Measurements from ENCODE around the gene HELZ2.
A peak's percentile ranks its signal among the peaks of the same experiment; 100 is the strongest.

The HELZ2 gene

GRCh38 chr20:63567386-63568169 is 6.5 kb downstream of the HELZ2 start:
- Histone ChIP-seq H3K4me2 (ENCODE audit: low read depth, low read length, poor library complexity, severe bottlenecking) (peak overlapping the region; percentile 71), H3K4me1 (ENCODE audit: insufficient read depth, low read length, poor library complexity, severe bottlenecking) (peaks cover 21% of the 10 kb centered on the region)

GRCh38 chr20:63567136-63567385 is 7.0 kb downstream of the HELZ2 start:
- Histone ChIP-seq H3K79me2 (ENCODE audit: insufficient read depth, low read length) (no peaks in the 10 kb centered on the region), H3K36me3 (ENCODE audit: insufficient read depth, low read length) (no peaks in the 10 kb centered on the region), H3K4me3 (ENCODE audit: low read length, poor library complexity, severe bottlenecking) (no peak overlapping the region), H3K27me3 (ENCODE audit: insufficient read depth, low read length, poor library complexity, severe bottlenecking) (peaks cover 4% of the 10 kb centered on the region), H4K20me1 (ENCODE audit: insufficient read depth, low read length, poor library complexity, severe bottlenecking) (peaks cover 13% of the 10 kb centered on the region), H2AFZ (ENCODE audit: low read length) (no peak overlapping the region), H3K9ac (ENCODE audit: low read depth, low read length, poor library complexity, severe bottlenecking) (no peak overlapping the region), H3F3A (ENCODE audit: low read depth) (no peaks in the 10 kb centered on the region), H3K9me2 (replicated peaks; ENCODE audit: low read depth, low read length) (no peaks in the 10 kb centered on the region), H3K4me2 (ENCODE audit: low read depth, low read length, poor library complexity, severe bottlenecking) (no peak overlapping the region), H3K4me1 (ENCODE audit: insufficient read depth, low read length, poor library complexity, severe bottlenecking) (peaks cover 21% of the 10 kb centered on the region), H3K9me3 (ENCODE audit: insufficient read depth, low read depth, low read length) (no peaks in the 10 kb centered on the region)
- TF ChIP-seq EZH2phosphoT487 (IDR thresholded peaks at IDR 0.05; ENCODE audit: borderline replicate concordance) (no peak), CTCF (conservative IDR thresholded peaks at IDR 0.05; ENCODE audit: low read length) (no peak)

More at GRCh38 chr20:63567386-63568169, 6.5 kb downstream of the HELZ2 start:
- peaks cover 4% of the 10 kb centered on the region for H3K27me3 ChIP-seq (ENCODE audit: insufficient read depth, low read length, poor library complexity, severe bottlenecking)
- H2AFZ ChIP-seq (ENCODE audit: low read length) = no peak overlapping the region
- H3K4me3 ChIP-seq (ENCODE audit: low read length, poor library complexity, severe bottlenecking) = peak overlapping the region; percentile 57
- H3K9me3 ChIP-seq (ENCODE audit: insufficient read depth, low read depth, low read length) = no peaks in the 10 kb centered on the region
- no peaks in the 10 kb centered on the region for H3K9me2 ChIP-seq (replicated peaks; ENCODE audit: low read depth, low read length)
- H3F3A ChIP-seq (ENCODE audit: low read depth) = no peaks in the 10 kb centered on the region
- H4K20me1 ChIP-seq (ENCODE audit: insufficient read depth, low read length, poor library complexity, severe bottlenecking) = peaks cover 13% of the 10 kb centered on the region
- no peak overlapping the region for H3K9ac ChIP-seq (ENCODE audit: low read depth, low read length, poor library complexity, severe bottlenecking)
- no peak for TF ChIP-seq CTCF (conservative IDR thresholded peaks at IDR 0.05; ENCODE audit: low read length)
- TF ChIP-seq EZH2phosphoT487 (IDR thresholded peaks at IDR 0.05; ENCODE audit: borderline replicate concordance) = no peak
- H3K36me3 ChIP-seq (ENCODE audit: insufficient read depth, low read length) = no peaks in the 10 kb centered on the region
- H3K79me2 ChIP-seq (ENCODE audit: insufficient read depth, low read length) = no peaks in the 10 kb centered on the region

DNA sequence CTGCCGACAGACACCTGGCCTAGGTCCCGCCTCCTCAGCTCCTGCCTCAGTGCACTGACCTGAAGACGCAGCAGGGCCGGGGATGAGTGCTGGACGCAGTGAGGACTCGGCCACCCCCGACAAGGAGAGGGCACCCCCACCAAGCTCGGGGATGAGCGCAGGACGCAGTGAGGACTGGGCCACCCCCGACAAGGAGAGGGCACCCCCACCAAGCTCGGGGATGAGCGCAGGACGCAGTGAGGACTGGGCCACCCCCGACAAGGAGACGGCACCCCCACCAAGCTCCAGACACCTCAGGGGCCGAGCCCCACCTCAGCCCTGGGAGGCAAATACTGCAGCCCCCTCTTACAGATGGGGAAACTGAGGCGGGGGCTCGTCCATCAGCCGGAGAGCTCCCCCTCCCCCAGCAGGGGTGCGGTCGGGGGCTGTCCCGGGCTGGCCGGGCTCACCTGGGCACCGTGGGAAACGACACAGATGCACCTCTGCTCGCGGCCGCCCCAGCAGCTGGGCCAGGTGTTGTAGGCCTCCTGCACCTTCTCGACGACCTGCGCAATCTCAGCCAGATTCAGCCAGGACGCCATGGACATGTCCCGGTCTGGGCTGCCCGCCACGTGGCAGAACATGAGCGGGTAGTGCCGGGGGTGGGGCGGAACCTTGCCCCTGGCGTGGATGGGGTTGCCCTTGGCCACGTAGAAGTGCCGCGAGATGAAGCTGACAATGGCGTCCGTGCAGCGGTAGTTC is 7.5 kb downstream of the HELZ2 start:
- Histone ChIP-seq H3K9me3 (ENCODE audit: insufficient read depth, low read depth, low read length) (no peaks in the 10 kb centered on the region), H3K9ac (ENCODE audit: low read depth, low read length, poor library complexity, severe bottlenecking) (no peak overlapping the region), H3K79me2 (ENCODE audit: insufficient read depth, low read length) (no peaks in the 10 kb centered on the region), H3K27me3 (ENCODE audit: insufficient read depth, low read length, poor library complexity, severe bottlenecking) (peaks cover 4% of the 10 kb centered on the region), H3K9me2 (replicated peaks; ENCODE audit: low read depth, low read length) (no peaks in the 10 kb centered on the region), H3F3A (ENCODE audit: low read depth) (no peaks in the 10 kb centered on the region), H3K36me3 (ENCODE audit: insufficient read depth, low read length) (no peaks in the 10 kb centered on the region), H4K20me1 (ENCODE audit: insufficient read depth, low read length, poor library complexity, severe bottlenecking) (peaks cover 13% of the 10 kb centered on the region), H3K4me2 (ENCODE audit: low read depth, low read length, poor library complexity, severe bottlenecking) (no peak overlapping the region), H3K4me3 (ENCODE audit: low read length, poor library complexity, severe bottlenecking) (no peak overlapping the region), H2AFZ (ENCODE audit: low read length) (no peak overlapping the region), H3K4me1 (ENCODE audit: insufficient read depth, low read length, poor library complexity, severe bottlenecking) (peaks cover 21% of the 10 kb centered on the region)
- TF ChIP-seq EZH2phosphoT487 (IDR thresholded peaks at IDR 0.05; ENCODE audit: borderline replicate concordance) (no peak), CTCF (conservative IDR thresholded peaks at IDR 0.05; ENCODE audit: low read length) (no peak)

Measured in Loucy (cell line).